Pons (tissue), 1 donor: ENCODE data around the gene SMARCC1.

Experiments used
- DNase-seq: peaks from one replicate; pipeline ENCODE4 v3.0.0-alpha.2; 2016; ENCODE audit warnings: low spot score

The SMARCC1 gene

GRCh38 chr3:47701388-47701787, 80.3 kb downstream of the SMARCC1 start:
- no peak for DNase-seq

GRCh38 chr3:47692158-47692557, 89.5 kb downstream of the SMARCC1 start:
- DNase-seq = no peak

- no peak for DNase-seq
Measured at GRCh38 chr3:47688488-47688887, 93.2 kb downstream of the SMARCC1 start.

GRCh38 chr3:47685037-47685436, 96.7 kb downstream of the SMARCC1 start:
- no peak for DNase-seq

GRCh38 chr3:47681016-47681415, 100.7 kb downstream of the SMARCC1 start:
- DNase-seq = peak; percentile 85

- peak; percentile 25 for DNase-seq
Measured at GRCh38 chr3:47678446-47679338, 103.0 kb downstream of the SMARCC1 start.

- DNase-seq = no peak
Measured at GRCh38 chr3:47669026-47669749, 112.5 kb downstream of the SMARCC1 start.

- no peak for DNase-seq
Measured at GRCh38 chr3:47666118-47666517, 115.6 kb downstream of the SMARCC1 start.

GRCh38 chr3:47664519-47664918, 117.2 kb downstream of the SMARCC1 start:
- DNase-seq = no peak

- no peak for DNase-seq
Measured at GRCh38 chr3:47663630-47664240, 118.0 kb downstream of the SMARCC1 start.

- DNase-seq = no peak
Measured at GRCh38 chr3:47661121-47661752, 120.5 kb downstream of the SMARCC1 start.

GRCh38 chr3:47658444-47658843, 123.2 kb downstream of the SMARCC1 start:
- no peak for DNase-seq

GRCh38 chr3:47652142-47652541, 129.6 kb downstream of the SMARCC1 start:
- no peak for DNase-seq

GRCh38 chr3:47650294-47650693, 131.4 kb downstream of the SMARCC1 start:
- no peak for DNase-seq

- no peak for DNase-seq
Measured at GRCh38 chr3:47647550-47647949, 134.1 kb downstream of the SMARCC1 start.

- DNase-seq = no peak
Measured at GRCh38 chr3:47646362-47646761, 135.3 kb downstream of the SMARCC1 start.

GRCh38 chr3:47645551-47645950, 136.1 kb downstream of the SMARCC1 start:
- DNase-seq = no peak

GRCh38 chr3:47643092-47643491, 138.6 kb downstream of the SMARCC1 start:
- no peak for DNase-seq

GRCh38 chr3:47641739-47642138, 140.0 kb downstream of the SMARCC1 start:
- no peak for DNase-seq

GRCh38 chr3:47636921-47637320, 144.8 kb downstream of the SMARCC1 start:
- DNase-seq = no peak

- no peak for DNase-seq
Measured at GRCh38 chr3:47636225-47636624, 145.5 kb downstream of the SMARCC1 start.

GRCh38 chr3:47635536-47635935, 146.2 kb downstream of the SMARCC1 start:
- no peak for DNase-seq
